HepG2 (cell line): ENCODE measurements around the gene SUPT4H1. TPM values are rescaled to one million over a fixed set of nuclear protein-coding genes. Genes with fewer than 3 reads are reported as not detected.

Experiments
- ARID2 ChIP-seq: sonication (generic); formaldehyde crosslinking; IDR thresholded peaks from 2 replicates; pipeline ENCODE4 v1.8.1; 2022; ENCODE audit warnings: mild to moderate bottlenecking, missing genetic modification reagents, borderline replicate concordance
- CAMTA2 ChIP-seq: sonication (generic); formaldehyde crosslinking; IDR thresholded peaks from 2 replicates; pipeline ENCODE4 v1.4.0; 2020; ENCODE audit warnings: mild to moderate bottlenecking, missing genetic modification reagents, borderline replicate concordance
- DNMT1 ChIP-seq: sonication (generic); formaldehyde crosslinking; IDR thresholded peaks from 2 replicates; pipeline ENCODE4 v1.5.1; 2020; ENCODE audit warnings: mild to moderate bottlenecking, missing genetic modification reagents
- DNMT3B ChIP-seq: conservative IDR thresholded peaks from 2 replicates; pipeline ENCODE4 v1.6.1; 2016; ENCODE audit warnings: missing biosample characterization, control low read depth
- EEA1 ChIP-seq: sonication (generic); formaldehyde crosslinking; IDR thresholded peaks from 2 replicates; pipeline ENCODE4 v1.5.1; 2020; ENCODE audit warnings: mild to moderate bottlenecking, missing genetic modification reagents, borderline replicate concordance
- HMG20A ChIP-seq: IDR thresholded peaks from 2 replicates; pipeline ENCODE4 v1.6.1; 2016; ENCODE audit warnings: borderline replicate concordance
- KLF15 ChIP-seq: sonication (generic); formaldehyde crosslinking; IDR thresholded peaks from 2 replicates; pipeline ENCODE4 v1.8.1; 2023; ENCODE audit warnings: borderline replicate concordance, mild to moderate bottlenecking, inconsistent platforms, missing genetic modification reagents, mixed read lengths
- MED8 ChIP-seq: sonication (generic); formaldehyde crosslinking; IDR thresholded peaks from 2 replicates; pipeline ENCODE4 v1.8.1; 2023; ENCODE audit warnings: mild to moderate bottlenecking, missing genetic modification reagents; ENCODE audit not compliant: insufficient replicate concordance
- PRPF4 ChIP-seq: fragments of 200-400 bp; formaldehyde crosslinking; IDR thresholded peaks from 2 replicates; pipeline ENCODE4 v1.6.1; 2016; ENCODE audit warnings: low read length, low read depth; ENCODE audit not compliant: poor library complexity, severe bottlenecking
- ZBTB20 ChIP-seq: sonication (generic); formaldehyde crosslinking; IDR thresholded peaks from 2 replicates; pipeline ENCODE4 v1.8.1; 2023; ENCODE audit warnings: missing genetic modification reagents, low read depth, mild to moderate bottlenecking, borderline replicate concordance
- ZBTB38 ChIP-seq: sonication (generic); formaldehyde crosslinking; IDR thresholded peaks from 2 replicates; pipeline ENCODE4 v1.5.1; 2020; ENCODE audit warnings: mild to moderate bottlenecking, missing genetic modification reagents
- ZBTB7B ChIP-seq: sonication (generic); formaldehyde crosslinking; IDR thresholded peaks from 2 replicates; pipeline ENCODE4 v1.4.0; 2020; ENCODE audit warnings: missing genetic modification reagents
- ZNF333 ChIP-seq: sonication (generic); formaldehyde crosslinking; IDR thresholded peaks from 2 replicates; pipeline ENCODE4 v1.4.0; 2020; ENCODE audit warnings: mild to moderate bottlenecking, missing genetic modification reagents, borderline replicate concordance
- ZNF558 ChIP-seq: sonication (generic); formaldehyde crosslinking; IDR thresholded peaks from 2 replicates; pipeline ENCODE4 v1.9.0; 2022; ENCODE audit warnings: mild to moderate bottlenecking, missing genetic modification reagents, borderline replicate concordance
- ZNF703 ChIP-seq: sonication (generic); formaldehyde crosslinking; IDR thresholded peaks from 2 replicates; pipeline ENCODE4 v1.5.1; 2020; ENCODE audit warnings: missing genetic modification reagents, mild to moderate bottlenecking, moderate library complexity, borderline replicate concordance
- polyA plus RNA-seq, 8 experiments: library from polyadenylated mRNA; depleted of rRNA in 3 of 8; stranded (reverse) in 7 of 8; unstranded in 1 of 8; fragments of >200 nt; fragmentation: Illumina TruSeq in 4 of 8; extraction: Trizol in 4 of 8; gene quantifications; 2 replicates each; pipeline versions ENCODE4 v1.2.1 to v1.2.3, GENCODE V29; 2011 to 2016; ENCODE audit warnings: low read depth in 4 of 8, missing spikeins in 1 of 8, mixed read lengths in 1 of 8; ENCODE audit not compliant: insufficient read depth in 1 of 8
- total RNA-seq, 5 experiments: library from RNA; depleted of rRNA; stranded (reverse); fragments of >200 nt; fragmentation: Illumina TruSeq; extraction: Trizol; gene quantifications; 2 replicates each; pipeline ENCODE4 v1.2.3, GENCODE V29; 2016; ENCODE audit warnings: low read depth in 1 of 5
- TF ChIP-seq, protein P1 (sequence below), 2 experiments: sonication (generic) in 1 of 2; formaldehyde crosslinking in 1 of 2; IDR thresholded peaks; 2 replicates each; pipeline versions ENCODE4 v1.4.0 to v1.6.1; 2016 to 2020; ENCODE audit warnings: borderline replicate concordance in 1 of 2, low read depth in 1 of 2, mild to moderate bottlenecking in 1 of 2, missing genetic modification reagents in 1 of 2
- TF ChIP-seq, protein P2 (sequence below): sonication (generic); formaldehyde crosslinking; conservative IDR thresholded peaks from 2 replicates; pipeline ENCODE4 v1.4.0; 2020; ENCODE audit warnings: missing genetic modification reagents
- TF ChIP-seq, protein P3 (sequence below): sonication (generic); formaldehyde crosslinking; IDR thresholded peaks from 2 replicates; pipeline ENCODE4 v1.4.0; 2020; ENCODE audit warnings: missing genetic modification reagents
- TF ChIP-seq, protein P4 (sequence below): sonication (generic); formaldehyde crosslinking; conservative IDR thresholded peaks from 2 replicates; pipeline ENCODE4 v1.4.0; 2020; ENCODE audit warnings: missing genetic modification reagents

The SUPT4H1 gene
- total and polyA plus RNA-seq, 2 of the 13 experiments (the other 11 are each of a cell fraction or from before 2014, with no cell fraction given), result 155 to 244 TPM

DNA sequence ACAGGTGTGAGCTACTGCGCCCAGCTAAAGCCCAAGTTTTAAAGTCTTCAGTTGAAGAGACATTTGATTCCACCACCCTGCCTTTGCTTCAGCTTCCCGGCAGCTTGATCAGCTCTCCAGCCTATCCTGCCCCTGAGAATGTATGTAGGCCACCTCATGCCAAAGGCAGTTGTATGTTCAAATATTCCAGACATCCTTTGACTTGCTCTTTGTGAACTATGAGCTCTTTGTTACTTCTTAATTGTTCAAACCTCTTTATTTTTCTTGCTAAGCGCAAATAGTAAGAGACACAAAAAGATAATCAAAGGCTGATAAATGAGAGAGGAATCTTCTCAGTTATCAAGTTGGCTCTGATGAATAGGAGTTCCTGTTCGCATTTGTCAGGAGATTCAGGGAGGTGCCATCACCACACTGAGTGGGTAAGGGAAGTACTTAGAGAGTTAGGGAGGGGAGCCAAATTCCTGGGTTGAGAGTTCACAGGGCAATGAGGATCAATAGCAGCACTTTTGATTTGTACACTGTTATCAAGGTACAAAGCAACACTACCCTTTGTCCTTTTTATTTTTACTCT is 32.0 kb upstream of the SUPT4H1 start (continued):
- TF ChIP-seq, protein P1, sequence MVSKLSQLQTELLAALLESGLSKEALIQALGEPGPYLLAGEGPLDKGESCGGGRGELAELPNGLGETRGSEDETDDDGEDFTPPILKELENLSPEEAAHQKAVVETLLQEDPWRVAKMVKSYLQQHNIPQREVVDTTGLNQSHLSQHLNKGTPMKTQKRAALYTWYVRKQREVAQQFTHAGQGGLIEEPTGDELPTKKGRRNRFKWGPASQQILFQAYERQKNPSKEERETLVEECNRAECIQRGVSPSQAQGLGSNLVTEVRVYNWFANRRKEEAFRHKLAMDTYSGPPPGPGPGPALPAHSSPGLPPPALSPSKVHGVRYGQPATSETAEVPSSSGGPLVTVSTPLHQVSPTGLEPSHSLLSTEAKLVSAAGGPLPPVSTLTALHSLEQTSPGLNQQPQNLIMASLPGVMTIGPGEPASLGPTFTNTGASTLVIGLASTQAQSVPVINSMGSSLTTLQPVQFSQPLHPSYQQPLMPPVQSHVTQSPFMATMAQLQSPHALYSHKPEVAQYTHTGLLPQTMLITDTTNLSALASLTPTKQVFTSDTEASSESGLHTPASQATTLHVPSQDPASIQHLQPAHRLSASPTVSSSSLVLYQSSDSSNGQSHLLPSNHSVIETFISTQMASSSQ (IDR thresholded peaks at IDR 0.05; ENCODE audit: low read depth), result 0 out of 2 replicates have a peak, but pooled peaks have one; percentile 40
- TF ChIP-seq, protein P1 (CRISPR knock-in tag; IDR thresholded peaks at IDR 0.05; ENCODE audit: borderline replicate concordance), result no peak; the same call in 1 of the 2 replicates
- TF ChIP-seq HMG20A (CRISPR knock-in tag), result peak; percentile 74; the same call in 1 of the 2 replicates
- no peak for TF ChIP-seq ZNF703
- no peak for TF ChIP-seq ARID2 (CRISPR knock-in tag)
- no peak for TF ChIP-seq CAMTA2
- no peak for TF ChIP-seq KLF15 (CRISPR knock-in tag)
- no peak for TF ChIP-seq MED8
- TF ChIP-seq, protein P2, sequence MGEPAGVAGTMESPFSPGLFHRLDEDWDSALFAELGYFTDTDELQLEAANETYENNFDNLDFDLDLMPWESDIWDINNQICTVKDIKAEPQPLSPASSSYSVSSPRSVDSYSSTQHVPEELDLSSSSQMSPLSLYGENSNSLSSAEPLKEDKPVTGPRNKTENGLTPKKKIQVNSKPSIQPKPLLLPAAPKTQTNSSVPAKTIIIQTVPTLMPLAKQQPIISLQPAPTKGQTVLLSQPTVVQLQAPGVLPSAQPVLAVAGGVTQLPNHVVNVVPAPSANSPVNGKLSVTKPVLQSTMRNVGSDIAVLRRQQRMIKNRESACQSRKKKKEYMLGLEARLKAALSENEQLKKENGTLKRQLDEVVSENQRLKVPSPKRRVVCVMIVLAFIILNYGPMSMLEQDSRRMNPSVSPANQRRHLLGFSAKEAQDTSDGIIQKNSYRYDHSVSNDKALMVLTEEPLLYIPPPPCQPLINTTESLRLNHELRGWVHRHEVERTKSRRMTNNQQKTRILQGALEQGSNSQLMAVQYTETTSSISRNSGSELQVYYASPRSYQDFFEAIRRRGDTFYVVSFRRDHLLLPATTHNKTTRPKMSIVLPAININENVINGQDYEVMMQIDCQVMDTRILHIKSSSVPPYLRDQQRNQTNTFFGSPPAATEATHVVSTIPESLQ (CRISPR knock-in tag), result no peak
- TF ChIP-seq, protein P3, sequence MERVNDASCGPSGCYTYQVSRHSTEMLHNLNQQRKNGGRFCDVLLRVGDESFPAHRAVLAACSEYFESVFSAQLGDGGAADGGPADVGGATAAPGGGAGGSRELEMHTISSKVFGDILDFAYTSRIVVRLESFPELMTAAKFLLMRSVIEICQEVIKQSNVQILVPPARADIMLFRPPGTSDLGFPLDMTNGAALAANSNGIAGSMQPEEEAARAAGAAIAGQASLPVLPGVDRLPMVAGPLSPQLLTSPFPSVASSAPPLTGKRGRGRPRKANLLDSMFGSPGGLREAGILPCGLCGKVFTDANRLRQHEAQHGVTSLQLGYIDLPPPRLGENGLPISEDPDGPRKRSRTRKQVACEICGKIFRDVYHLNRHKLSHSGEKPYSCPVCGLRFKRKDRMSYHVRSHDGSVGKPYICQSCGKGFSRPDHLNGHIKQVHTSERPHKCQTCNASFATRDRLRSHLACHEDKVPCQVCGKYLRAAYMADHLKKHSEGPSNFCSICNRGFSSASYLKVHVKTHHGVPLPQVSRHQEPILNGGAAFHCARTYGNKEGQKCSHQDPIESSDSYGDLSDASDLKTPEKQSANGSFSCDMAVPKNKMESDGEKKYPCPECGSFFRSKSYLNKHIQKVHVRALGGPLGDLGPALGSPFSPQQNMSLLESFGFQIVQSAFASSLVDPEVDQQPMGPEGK (CRISPR knock-in tag), result peak; percentile 39
- TF ChIP-seq ZBTB20, result no peak
- TF ChIP-seq ZNF333 (CRISPR knock-in tag), result no peak
- TF ChIP-seq, protein P4, sequence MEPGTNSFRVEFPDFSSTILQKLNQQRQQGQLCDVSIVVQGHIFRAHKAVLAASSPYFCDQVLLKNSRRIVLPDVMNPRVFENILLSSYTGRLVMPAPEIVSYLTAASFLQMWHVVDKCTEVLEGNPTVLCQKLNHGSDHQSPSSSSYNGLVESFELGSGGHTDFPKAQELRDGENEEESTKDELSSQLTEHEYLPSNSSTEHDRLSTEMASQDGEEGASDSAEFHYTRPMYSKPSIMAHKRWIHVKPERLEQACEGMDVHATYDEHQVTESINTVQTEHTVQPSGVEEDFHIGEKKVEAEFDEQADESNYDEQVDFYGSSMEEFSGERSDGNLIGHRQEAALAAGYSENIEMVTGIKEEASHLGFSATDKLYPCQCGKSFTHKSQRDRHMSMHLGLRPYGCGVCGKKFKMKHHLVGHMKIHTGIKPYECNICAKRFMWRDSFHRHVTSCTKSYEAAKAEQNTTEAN, result no peak
- 0 out of 2 replicates have a peak, but pooled peaks have one; percentile 13 for TF ChIP-seq EEA1 (CRISPR knock-in tag)
- TF ChIP-seq DNMT1 (CRISPR knock-in tag), result no peak
- 0 out of 2 replicates have a peak, but pooled peaks have one; percentile 29 for TF ChIP-seq DNMT3B (CRISPR knock-in tag)
- no peak for TF ChIP-seq ZBTB38 (CRISPR knock-in tag)
- TF ChIP-seq ZNF558 (CRISPR knock-in tag), result no peak
- peak; percentile 61; the same call in 1 of the 2 replicates for TF ChIP-seq ZBTB7B (CRISPR knock-in tag)
- no peak for TF ChIP-seq PRPF4
